Measurements from ENCODE around the gene AP1G2. TPM values are rescaled to one million over a fixed set of nuclear protein-coding genes. Genes with fewer than 3 reads are reported as not detected.
A peak's percentile ranks its signal among the peaks of the same experiment; 100 is the strongest.

The AP1G2 gene
- total and polyA plus RNA-seq, 2 of the 13 experiments (the other 11 are each of a cell fraction or from before 2014, with no cell fraction given): 96.9 to 611 TPM

GRCh38 chr14:23556700-23557440 is 10.7 kb downstream of the AP1G2 start (continued):
- TF ChIP-seq CREBL2 (CRISPR knock-in tag; IDR thresholded peaks at IDR 0.05; ENCODE audit: borderline replicate concordance): no peak
- TF ChIP-seq FOSL2 (CRISPR knock-in tag; IDR thresholded peaks at IDR 0.05): no peak
- TF ChIP-seq ZNF580 (CRISPR knock-in tag; IDR thresholded peaks at IDR 0.05; ENCODE audit: borderline replicate concordance, low read depth): 0 out of 2 replicates have a peak, but pooled peaks have one; percentile 17
- TF ChIP-seq ZNF20 (CRISPR knock-in tag; IDR thresholded peaks at IDR 0.05): 0 out of 2 replicates have a peak, but pooled peaks have one; percentile 0

- in situ Hi-C loops (cut with HindIII; ENCODE audit: extremely low pct_ligation_motif_present, low pct_unique_long_range_greater_than_20kb) (loop anchor here (5.0 kb wide), 2 partner anchors 74 to 234 kb away; partner anchors contain the start of gene PABPN1), intact Hi-C loops (cut with micrococcal nuclease; ENCODE audit: unreplicated experiment) (loop anchor here (2.0 to 5.0 kb wide), 2 partner anchors 233 to 289 kb away; no protein-coding TSS in a partner anchor)
- Histone ChIP-seq H3K36me3 (replicated peaks in 1 of 2; ENCODE audit: control insufficient read depth in 1 of 2, insufficient read depth in 2 of 2, low read length in 2 of 2) (peaks cover 19 to 21% of the 10 kb centered on the region in 2 experiments), H2AFZ (ENCODE audit: low read length) (peak within 1 kb of the TSS; percentile 20), H3K4me1 (ENCODE audit: insufficient read depth, low read length) (peaks cover 60% of the 10 kb centered on the region), H3K9ac (ENCODE audit: insufficient read depth, low read depth, low read length) (peak within 1 kb of the TSS; percentile 92), H3K9me3 (ENCODE audit: low read length) (no peaks in the 10 kb centered on the region), H3K27ac (ENCODE audit: extremely low read length, insufficient read depth, low read length) (peak within 1 kb of the TSS; percentile 89), H3K79me2 (ENCODE audit: insufficient read depth, low read length) (peaks cover 9% of the 10 kb centered on the region), H3K27me3 (ENCODE audit: control insufficient read depth in 1 of 2, insufficient read depth in 2 of 2, low read length in 2 of 2) (no peaks in the 10 kb centered on the region; a peak in 1 of 5 replicates), H3K4me3 (replicated peaks in 1 of 3; ENCODE audit: insufficient read depth in 1 of 3, low read depth in 2 of 3, low read length in 3 of 3) (peak within 1 kb of the TSS; percentile 83 to 97 (median 84)), H4K20me1 (ENCODE audit: insufficient read depth, low read length) (no peaks in the 10 kb centered on the region), H3K4me2 (ENCODE audit: low read depth, low read length) (peak within 1 kb of the TSS; percentile 98)
- ChIA-PET POLR2A (interaction anchor here (0.6 to 7.6 kb wide), 45 partner anchors 8 to 640 kb away, joined by 3 to 113 read pairs (median 4); partner anchors contain the start of genes ACIN1, AP1G2, BCL2L2 and C14orf119), CTCF (ENCODE audit: low intra/inter-chr PET ratio, low total read pairs) (interaction anchor here (10.9 kb wide), 1 partner anchor 75 kb away, joined by 275 read pairs; no protein-coding TSS in a partner anchor)
- TSS peak; percentile 55 for BruUV-seq (replicated peaks)
- peak; percentile 81 for FAIRE-seq
- DNase-seq (ENCODE audit: low spot score): peak; percentile 96
- peak; percentile 87 for ATAC-seq
- under 1% methylated on average over 54 of the region's 54 CpGs for WGBS (ENCODE audit: low lambda C conversion rate)
- TF ChIP-seq ZNF3 (CRISPR knock-in tag; IDR thresholded peaks at IDR 0.05) (peak; percentile 56; the same call in 1 of the 2 replicates), GLI4 (CRISPR knock-in tag; IDR thresholded peaks at IDR 0.05; ENCODE audit: borderline replicate concordance) (peak; percentile 99), CBX5 (CRISPR knock-in tag; IDR thresholded peaks at IDR 0.05; ENCODE audit: borderline replicate concordance) (peak; percentile 99), NBN (conservative IDR thresholded peaks at IDR 0.05) (no peak), HOXA3 (CRISPR knock-in tag; IDR thresholded peaks at IDR 0.05) (peak; percentile 99), TP53 (CRISPR knock-in tag; conservative IDR thresholded peaks at IDR 0.05) (peak; percentile 93), GTF2F1 (IDR thresholded peaks at IDR 0.05; ENCODE audit: low read length) (peak; percentile 70; the same call in 1 of the 2 replicates), ZNF24 (IDR thresholded peaks at IDR 0.05) (peak; percentile 73; the same call in 1 of the 2 replicates), ZSCAN29 (CRISPR knock-in tag; conservative IDR thresholded peaks at IDR 0.05) (peak; percentile 95), SMAD3 (CRISPR knock-in tag; IDR thresholded peaks at IDR 0.05) (peak; percentile 96), ZNF343 (CRISPR knock-in tag; IDR thresholded peaks at IDR 0.05) (peak; percentile 99), TBP (CRISPR knock-in tag; IDR thresholded peaks at IDR 0.05) (peak; percentile 27; the same call in 1 of the 2 replicates), IRF1 (CRISPR knock-in tag; IDR thresholded peaks at IDR 0.05; ENCODE audit: low read depth) (peak; percentile 94; the same call in 1 of the 2 replicates), CCDC6 (CRISPR knock-in tag; IDR thresholded peaks at IDR 0.05) (no peak)
Observed at GRCh38 chr14:23555882-23556699, 11.5 kb downstream of the AP1G2 start, which contains the start of gene THTPA. THTPA (plus strand) TSS chr14:23556271; CDS start chr14:23556758, 487 bp downstream.
